ENCODE data around the gene RASGRF2.

RASGRF2 gene

GRCh38 chr5:80926536-80926935, 33.6 kb upstream of the RASGRF2 start:
- Histone ChIP-seq H3K36me3 (ENCODE audit: insufficient read depth, low read length) (no peaks in the 10 kb centered on the region), H4K20me1 (ENCODE audit: insufficient read depth, low read length, poor library complexity, severe bottlenecking) (no peaks in the 10 kb centered on the region), H3K9me2 (replicated peaks; ENCODE audit: low read depth, low read length) (no peaks in the 10 kb centered on the region), H3K9me3 (ENCODE audit: insufficient read depth, low read depth, low read length) (no peaks in the 10 kb centered on the region), H3K4me2 (ENCODE audit: low read depth, low read length, poor library complexity, severe bottlenecking) (no peak overlapping the region), H3K9ac (ENCODE audit: low read depth, low read length, poor library complexity, severe bottlenecking) (no peak overlapping the region), H3F3A (ENCODE audit: low read depth) (no peaks in the 10 kb centered on the region), H3K79me2 (ENCODE audit: insufficient read depth, low read length) (no peaks in the 10 kb centered on the region), H3K27me3 (ENCODE audit: insufficient read depth, low read length, poor library complexity, severe bottlenecking) (no peaks in the 10 kb centered on the region), H3K4me3 (ENCODE audit: low read length, poor library complexity, severe bottlenecking) (no peak overlapping the region), H2AFZ (ENCODE audit: low read length) (no peak overlapping the region), H3K4me1 (ENCODE audit: insufficient read depth, low read length, poor library complexity, severe bottlenecking) (no peaks in the 10 kb centered on the region)
- TF ChIP-seq CTCF (conservative IDR thresholded peaks at IDR 0.05; ENCODE audit: low read length) (no peak), EZH2phosphoT487 (IDR thresholded peaks at IDR 0.05; ENCODE audit: borderline replicate concordance) (no peak)

GRCh38 chr5:80926979-80927656, 33.0 kb upstream of the RASGRF2 start:
- no peak overlapping the region for H3K4me3 ChIP-seq (ENCODE audit: low read length, poor library complexity, severe bottlenecking)

GRCh38 chr5:80928073-80928472, 32.1 kb upstream of the RASGRF2 start:
- TF ChIP-seq EZH2phosphoT487 (IDR thresholded peaks at IDR 0.05; ENCODE audit: borderline replicate concordance) = no peak
- TF ChIP-seq CTCF (conservative IDR thresholded peaks at IDR 0.05; ENCODE audit: low read length) = no peak
- Histone ChIP-seq H3K27me3 (ENCODE audit: insufficient read depth, low read length, poor library complexity, severe bottlenecking) (no peaks in the 10 kb centered on the region), H3K4me3 (ENCODE audit: low read length, poor library complexity, severe bottlenecking) (no peak overlapping the region), H3K9ac (ENCODE audit: low read depth, low read length, poor library complexity, severe bottlenecking) (no peak overlapping the region), H3K4me1 (ENCODE audit: insufficient read depth, low read length, poor library complexity, severe bottlenecking) (no peaks in the 10 kb centered on the region), H3K9me2 (replicated peaks; ENCODE audit: low read depth, low read length) (no peaks in the 10 kb centered on the region), H2AFZ (ENCODE audit: low read length) (no peak overlapping the region), H3K79me2 (ENCODE audit: insufficient read depth, low read length) (no peaks in the 10 kb centered on the region), H4K20me1 (ENCODE audit: insufficient read depth, low read length, poor library complexity, severe bottlenecking) (no peaks in the 10 kb centered on the region), H3K4me2 (ENCODE audit: low read depth, low read length, poor library complexity, severe bottlenecking) (no peak overlapping the region), H3F3A (ENCODE audit: low read depth) (no peaks in the 10 kb centered on the region), H3K9me3 (ENCODE audit: insufficient read depth, low read depth, low read length) (no peaks in the 10 kb centered on the region), H3K36me3 (ENCODE audit: insufficient read depth, low read length) (no peaks in the 10 kb centered on the region)

More at GRCh38 chr5:80926979-80927656, 33.0 kb upstream of the RASGRF2 start:
- Histone ChIP-seq H3F3A (ENCODE audit: low read depth) (no peaks in the 10 kb centered on the region), H2AFZ (ENCODE audit: low read length) (no peak overlapping the region), H3K9ac (ENCODE audit: low read depth, low read length, poor library complexity, severe bottlenecking) (no peak overlapping the region), H3K27me3 (ENCODE audit: insufficient read depth, low read length, poor library complexity, severe bottlenecking) (no peaks in the 10 kb centered on the region), H3K9me3 (ENCODE audit: insufficient read depth, low read depth, low read length) (no peaks in the 10 kb centered on the region), H3K79me2 (ENCODE audit: insufficient read depth, low read length) (no peaks in the 10 kb centered on the region), H3K4me1 (ENCODE audit: insufficient read depth, low read length, poor library complexity, severe bottlenecking) (no peaks in the 10 kb centered on the region), H3K4me2 (ENCODE audit: low read depth, low read length, poor library complexity, severe bottlenecking) (no peak overlapping the region), H4K20me1 (ENCODE audit: insufficient read depth, low read length, poor library complexity, severe bottlenecking) (no peaks in the 10 kb centered on the region), H3K36me3 (ENCODE audit: insufficient read depth, low read length) (no peaks in the 10 kb centered on the region), H3K9me2 (replicated peaks; ENCODE audit: low read depth, low read length) (no peaks in the 10 kb centered on the region)
- TF ChIP-seq EZH2phosphoT487 (IDR thresholded peaks at IDR 0.05; ENCODE audit: borderline replicate concordance) = no peak
- no peak for TF ChIP-seq CTCF (conservative IDR thresholded peaks at IDR 0.05; ENCODE audit: low read length)

Data from Loucy (cell line).